ENCODE results near the gene LDLRAD4.

LDLRAD4 gene

GRCh38 chr18:13361431-13361830 lies 142.9 kb downstream of the LDLRAD4 start:
- no peaks in the 10 kb centered on the region for H3K79me1 ChIP-seq (ENCODE audit: low read depth, low read length)
- no peak overlapping the region for H3K23ac ChIP-seq (ENCODE audit: low read depth, low read length, poor library complexity)
- H2BK12ac ChIP-seq (ENCODE audit: low read length), result no peak overlapping the region
- no peaks in the 10 kb centered on the region for H3K36me3 ChIP-seq (replicated peaks in 1 of 2; ENCODE audit: control insufficient read depth in 2 of 2, insufficient read depth in 2 of 2, low read length in 2 of 2)
- H2AK5ac ChIP-seq (ENCODE audit: low read depth, low read length), result no peak overlapping the region
- DNase-seq (ENCODE audit: low spot score), result no peak
- peaks cover 0 to 1% of the 10 kb centered on the region in 2 donors for H3K4me1 ChIP-seq (ENCODE audit: control insufficient read depth in 2 of 2, insufficient read depth in 1 of 2, low read depth in 1 of 2, low read length in 2 of 2)
- H3K4ac ChIP-seq (ENCODE audit: low read length), result no peak overlapping the region
- no peak overlapping the region for H3K4me3 ChIP-seq (ENCODE audit: low read length in 2 of 2)
- H3K27me3 ChIP-seq (ENCODE audit: control insufficient read depth in 3 of 3, insufficient read depth in 3 of 3, low read depth in 1 of 3, low read length in 3 of 3), result no peaks in the 10 kb centered on the region
- no peak overlapping the region for H3K9ac ChIP-seq (ENCODE audit: low read depth, low read length, poor library complexity)
- WGBS, 2 donors (ENCODE audit: extremely low coverage in 2 of 2, insufficient read length in 2 of 2, insufficient replicate concordance in 1 of 2), result no CpG with 5 or more reads among the region's 3 CpGs
- H2AFZ ChIP-seq (ENCODE audit: low read length), result no peak overlapping the region
- no peak overlapping the region for H4K8ac ChIP-seq (ENCODE audit: low read depth, low read length)
- H3K9me3 ChIP-seq (replicated peaks in 1 of 2; ENCODE audit: control insufficient read depth in 2 of 2, insufficient read depth in 1 of 2, low read depth in 1 of 2, low read length in 2 of 2), result no peaks in the 10 kb centered on the region
- no peak overlapping the region for H4K91ac ChIP-seq (ENCODE audit: low read depth, low read length, poor library complexity)
- no peak overlapping the region for H3K27ac ChIP-seq (replicated peaks; ENCODE audit: low read length)
- no peak overlapping the region for H3K14ac ChIP-seq (ENCODE audit: low read length)
- no peak overlapping the region for H2BK120ac ChIP-seq (ENCODE audit: low read depth, low read length)
- H2BK15ac ChIP-seq (ENCODE audit: low read length), result no peak overlapping the region
- H3K18ac ChIP-seq (ENCODE audit: low read length), result no peak overlapping the region
- H2BK5ac ChIP-seq (ENCODE audit: low read length), result no peak overlapping the region
- no peak overlapping the region for H3K4me2 ChIP-seq (ENCODE audit: insufficient read depth, low read length, poor library complexity, severe bottlenecking)

GRCh38 chr18:13362051-13362450 lies 143.5 kb downstream of the LDLRAD4 start:
- Histone ChIP-seq H2AFZ (ENCODE audit: low read length) (no peak overlapping the region), H4K8ac (ENCODE audit: low read depth, low read length) (no peak overlapping the region), H3K18ac (ENCODE audit: low read length) (no peak overlapping the region), H3K4me2 (ENCODE audit: insufficient read depth, low read length, poor library complexity, severe bottlenecking) (no peak overlapping the region), H3K27me3 (ENCODE audit: control insufficient read depth in 3 of 3, insufficient read depth in 3 of 3, low read depth in 1 of 3, low read length in 3 of 3) (no peaks in the 10 kb centered on the region), H4K91ac (ENCODE audit: low read depth, low read length, poor library complexity) (no peak overlapping the region), H2BK15ac (ENCODE audit: low read length) (no peak overlapping the region), H2AK5ac (ENCODE audit: low read depth, low read length) (no peak overlapping the region), H3K79me1 (ENCODE audit: low read depth, low read length) (no peaks in the 10 kb centered on the region), H3K36me3 (replicated peaks in 1 of 2; ENCODE audit: control insufficient read depth in 2 of 2, insufficient read depth in 2 of 2, low read length in 2 of 2) (no peaks in the 10 kb centered on the region), H3K4me3 (ENCODE audit: low read length in 2 of 2) (no peak overlapping the region), H3K9ac (ENCODE audit: low read depth, low read length, poor library complexity) (no peak overlapping the region), H3K9me3 (replicated peaks in 1 of 2; ENCODE audit: control insufficient read depth in 2 of 2, insufficient read depth in 1 of 2, low read depth in 1 of 2, low read length in 2 of 2) (no peaks in the 10 kb centered on the region), H2BK12ac (ENCODE audit: low read length) (no peak overlapping the region), H3K4me1 (ENCODE audit: control insufficient read depth in 2 of 2, insufficient read depth in 1 of 2, low read depth in 1 of 2, low read length in 2 of 2) (peaks cover 0 to 1% of the 10 kb centered on the region in 2 donors), H3K23ac (ENCODE audit: low read depth, low read length, poor library complexity) (no peak overlapping the region), H2BK120ac (ENCODE audit: low read depth, low read length) (no peak overlapping the region), H3K14ac (ENCODE audit: low read length) (no peak overlapping the region), H2BK5ac (ENCODE audit: low read length) (no peak overlapping the region), H3K27ac (replicated peaks; ENCODE audit: low read length) (no peak overlapping the region), H3K4ac (ENCODE audit: low read length) (no peak overlapping the region)
- DNase-seq (ENCODE audit: low spot score), result no peak
- no CpG with 5 or more reads among the region's 8 CpGs for WGBS, 2 donors (ENCODE audit: extremely low coverage in 2 of 2, insufficient read length in 2 of 2, insufficient replicate concordance in 1 of 2)

GRCh38 chr18:13362607-13363006 lies 144.0 kb downstream of the LDLRAD4 start:
- no peak overlapping the region for H3K4me3 ChIP-seq (ENCODE audit: low read length in 2 of 2)
- no peaks in the 10 kb centered on the region for H3K9me3 ChIP-seq (replicated peaks in 1 of 2; ENCODE audit: control insufficient read depth in 2 of 2, insufficient read depth in 1 of 2, low read depth in 1 of 2, low read length in 2 of 2)
- H3K4ac ChIP-seq (ENCODE audit: low read length), result no peak overlapping the region
- H3K4me2 ChIP-seq (ENCODE audit: insufficient read depth, low read length, poor library complexity, severe bottlenecking), result no peak overlapping the region
- DNase-seq (ENCODE audit: low spot score), result no peak
- H4K8ac ChIP-seq (ENCODE audit: low read depth, low read length), result no peak overlapping the region
- no peak overlapping the region for H2AFZ ChIP-seq (ENCODE audit: low read length)
- H3K9ac ChIP-seq (ENCODE audit: low read depth, low read length, poor library complexity), result no peak overlapping the region
- no peak overlapping the region for H2BK15ac ChIP-seq (ENCODE audit: low read length)
- H2BK120ac ChIP-seq (ENCODE audit: low read depth, low read length), result no peak overlapping the region
- no peak overlapping the region for H4K91ac ChIP-seq (ENCODE audit: low read depth, low read length, poor library complexity)
- no peak overlapping the region for H2BK12ac ChIP-seq (ENCODE audit: low read length)
- peaks cover 0 to 1% of the 10 kb centered on the region in 2 donors for H3K4me1 ChIP-seq (ENCODE audit: control insufficient read depth in 2 of 2, insufficient read depth in 1 of 2, low read depth in 1 of 2, low read length in 2 of 2)
- H2AK5ac ChIP-seq (ENCODE audit: low read depth, low read length), result no peak overlapping the region
- no peak overlapping the region for H3K27ac ChIP-seq (replicated peaks; ENCODE audit: low read length)
- no CpG with 5 or more reads among the region's 2 CpGs for WGBS, 2 donors (ENCODE audit: extremely low coverage in 2 of 2, insufficient read length in 2 of 2, insufficient replicate concordance in 1 of 2)
- H3K14ac ChIP-seq (ENCODE audit: low read length), result no peak overlapping the region
- no peak overlapping the region for H3K18ac ChIP-seq (ENCODE audit: low read length)
- no peak overlapping the region for H2BK5ac ChIP-seq (ENCODE audit: low read length)
- no peaks in the 10 kb centered on the region for H3K27me3 ChIP-seq (ENCODE audit: control insufficient read depth in 3 of 3, insufficient read depth in 3 of 3, low read depth in 1 of 3, low read length in 3 of 3)
- H3K36me3 ChIP-seq (replicated peaks in 1 of 2; ENCODE audit: control insufficient read depth in 2 of 2, insufficient read depth in 2 of 2, low read length in 2 of 2), result no peaks in the 10 kb centered on the region
- H3K79me1 ChIP-seq (ENCODE audit: low read depth, low read length), result no peaks in the 10 kb centered on the region
- H3K23ac ChIP-seq (ENCODE audit: low read depth, low read length, poor library complexity), result no peak overlapping the region

- Histone ChIP-seq H3K27me3 (ENCODE audit: control insufficient read depth in 3 of 3, insufficient read depth in 3 of 3, low read depth in 1 of 3, low read length in 3 of 3) (no peaks in the 10 kb centered on the region), H2BK12ac (ENCODE audit: low read length) (no peak overlapping the region), H2BK120ac (ENCODE audit: low read depth, low read length) (no peak overlapping the region), H3K18ac (ENCODE audit: low read length) (no peak overlapping the region), H3K79me1 (ENCODE audit: low read depth, low read length) (no peaks in the 10 kb centered on the region), H3K4me1 (ENCODE audit: control insufficient read depth in 2 of 2, insufficient read depth in 1 of 2, low read depth in 1 of 2, low read length in 2 of 2) (peaks cover 0 to 1% of the 10 kb centered on the region in 2 donors), H2BK5ac (ENCODE audit: low read length) (no peak overlapping the region), H3K27ac (replicated peaks; ENCODE audit: low read length) (no peak overlapping the region), H4K91ac (ENCODE audit: low read depth, low read length, poor library complexity) (no peak overlapping the region), H3K36me3 (replicated peaks in 1 of 2; ENCODE audit: control insufficient read depth in 2 of 2, insufficient read depth in 2 of 2, low read length in 2 of 2) (no peaks in the 10 kb centered on the region), H2BK15ac (ENCODE audit: low read length) (no peak overlapping the region), H3K23ac (ENCODE audit: low read depth, low read length, poor library complexity) (no peak overlapping the region), H4K8ac (ENCODE audit: low read depth, low read length) (no peak overlapping the region), H3K4ac (ENCODE audit: low read length) (no peak overlapping the region), H3K14ac (ENCODE audit: low read length) (no peak overlapping the region), H2AK5ac (ENCODE audit: low read depth, low read length) (no peak overlapping the region), H3K4me2 (ENCODE audit: insufficient read depth, low read length, poor library complexity, severe bottlenecking) (no peak overlapping the region), H3K9me3 (replicated peaks in 1 of 2; ENCODE audit: control insufficient read depth in 2 of 2, insufficient read depth in 1 of 2, low read depth in 1 of 2, low read length in 2 of 2) (no peaks in the 10 kb centered on the region), H2AFZ (ENCODE audit: low read length) (no peak overlapping the region), H3K4me3 (ENCODE audit: low read length in 2 of 2) (no peak overlapping the region), H3K9ac (ENCODE audit: low read depth, low read length, poor library complexity) (no peak overlapping the region)
- no peak for DNase-seq (ENCODE audit: low spot score)
- no CpG with 5 or more reads among the region's 4 CpGs for WGBS, 2 donors (ENCODE audit: extremely low coverage in 2 of 2, insufficient read length in 2 of 2, insufficient replicate concordance in 1 of 2)
Measured at GRCh38 chr18:13363359-13363758, 144.8 kb downstream of the LDLRAD4 start.
